OCI-LY7 (cell line): ENCODE results near the gene NHS.

Experiments used
- CTCF ChIP-seq: fragments of 200-600 bp; sonication (generic); conservative IDR thresholded peaks from 2 replicates; pipeline ENCODE4 v1.5.1; 2014; ENCODE audit warnings: mild to moderate bottlenecking, antibody characterized with exemption, low read length, moderate library complexity, mixed read lengths
- EZH2phosphoT487 ChIP-seq: fragments of 200-600 bp; sonication (generic); IDR thresholded peaks from 2 replicates; pipeline ENCODE4 v1.6.1; 2018; ENCODE audit warnings: low read depth, borderline replicate concordance, mild to moderate bottlenecking, mixed run types, antibody characterized with exemption, low read length, moderate library complexity, mixed read lengths

GRCh38 chrX:17750436-17750835, 375.4 kb downstream of the NHS start:
- no peak for TF ChIP-seq CTCF
- no peak for TF ChIP-seq EZH2phosphoT487
